ELR (cell line): ENCODE data around the gene MARCHF2.
A peak's percentile ranks its signal among the peaks of the same experiment; 100 is the strongest.
"Not testable (repeated sequence)": the region's sequence is repeated elsewhere in the genome, so short reads cannot be mapped to it uniquely, and the experiment has no call there.

Experiments
- DNase-seq: peaks from one replicate; pipeline ENCODE4 v3.0.0-alpha.2; 2015; ENCODE audit warnings: low read depth

Gene MARCHF2

GRCh38 chr19:8410718-8411117 lies 2.4 kb upstream of the MARCHF2 start:
- not testable (repeated sequence) for DNase-seq

- no peak for DNase-seq
Observed at GRCh38 chr19:8413629-8413995, 507 bp downstream of the MARCHF2 start.

DNA sequence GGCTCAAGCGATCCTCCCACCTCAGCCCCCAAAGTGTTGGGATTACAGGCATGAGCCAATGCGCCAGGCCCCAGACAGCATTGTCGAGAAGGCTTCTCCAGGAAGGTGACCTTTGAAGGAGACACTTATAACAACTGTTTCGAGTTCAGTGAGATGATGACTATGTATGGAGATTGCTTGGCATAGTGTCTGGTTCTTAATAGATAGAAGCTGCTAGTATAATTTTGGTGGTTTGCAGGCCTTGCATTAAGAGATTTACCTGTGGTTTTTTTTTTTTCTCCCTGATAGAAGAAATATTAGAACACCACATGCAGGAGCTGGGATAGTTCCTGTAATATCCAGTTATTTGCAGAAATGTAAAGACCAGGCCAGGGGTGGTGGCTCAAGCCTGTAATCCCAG lies 3.7 kb downstream of the MARCHF2 start:
- DNase-seq: no peak

DNA sequence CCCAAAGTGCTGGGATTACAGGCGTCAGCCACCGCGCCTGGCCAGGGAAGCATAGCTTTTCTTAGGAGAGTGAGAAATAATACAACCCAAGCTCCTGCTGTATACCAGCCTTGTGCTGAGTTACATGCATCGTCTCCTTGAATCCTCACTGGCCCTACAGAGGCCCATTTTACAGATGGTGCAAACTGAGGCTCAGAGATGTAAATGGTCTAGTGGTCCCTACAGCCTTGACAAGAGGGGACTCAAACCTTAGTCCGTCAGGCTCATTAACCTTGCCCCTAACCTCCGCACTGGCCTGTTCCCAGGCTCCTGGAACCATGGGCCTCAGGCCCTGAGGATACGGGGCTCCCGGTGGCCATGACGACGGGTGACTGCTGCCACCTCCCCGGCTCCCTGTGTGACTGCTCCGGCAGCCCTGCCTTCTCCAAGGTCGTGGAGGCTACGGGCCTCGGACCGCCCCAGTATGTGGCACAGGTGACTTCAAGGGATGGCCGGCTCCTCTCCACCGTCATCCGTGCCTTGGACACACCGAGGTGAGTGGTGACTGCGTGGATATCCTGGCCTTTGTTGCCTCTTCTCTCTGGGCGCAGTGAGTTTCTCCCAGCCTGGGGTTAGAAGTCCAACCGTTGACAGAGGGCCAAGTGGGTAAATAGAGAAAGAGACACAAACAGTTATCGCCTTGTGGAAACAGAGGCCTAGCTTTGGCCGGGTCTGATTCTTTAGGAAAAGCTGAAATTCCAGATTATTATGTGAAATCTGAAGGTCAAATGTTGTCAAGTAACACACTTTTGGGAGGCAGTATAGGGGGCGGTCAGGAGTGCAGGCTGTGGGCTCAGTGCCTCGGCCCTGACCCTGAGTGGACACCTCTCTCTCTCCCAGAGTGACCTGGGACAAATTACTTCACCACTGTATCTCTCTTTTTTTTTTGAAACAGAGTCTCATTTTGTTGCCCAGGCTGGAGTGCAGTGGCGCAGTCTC lies 8.7 kb downstream of the MARCHF2 start:
- no peak for DNase-seq

DNA sequence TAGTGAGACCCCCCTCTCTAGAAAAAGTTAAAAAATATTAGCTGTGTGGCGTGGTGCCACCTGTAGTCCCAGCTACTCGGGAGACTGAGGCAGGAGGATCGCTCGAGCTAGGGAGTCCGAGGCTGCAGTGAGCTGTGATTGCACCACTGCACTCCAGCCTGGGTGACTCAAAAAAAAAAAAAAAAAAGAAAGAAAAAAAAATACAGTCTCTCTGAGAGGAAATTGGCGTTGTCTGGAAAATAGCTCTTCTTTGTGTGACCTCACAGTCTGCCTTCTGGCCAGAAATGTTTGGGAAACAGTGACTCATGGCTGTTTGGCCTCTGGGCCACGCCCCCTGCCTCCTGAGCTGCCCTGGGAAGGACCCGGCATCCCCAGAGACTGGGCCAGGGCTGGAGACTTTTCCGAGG lies 10.7 kb downstream of the MARCHF2 start:
- peak; percentile 99 for DNase-seq

- not testable (repeated sequence) for DNase-seq
Observed at GRCh38 chr19:8425331-8425730, 12.2 kb downstream of the MARCHF2 start.

DNA sequence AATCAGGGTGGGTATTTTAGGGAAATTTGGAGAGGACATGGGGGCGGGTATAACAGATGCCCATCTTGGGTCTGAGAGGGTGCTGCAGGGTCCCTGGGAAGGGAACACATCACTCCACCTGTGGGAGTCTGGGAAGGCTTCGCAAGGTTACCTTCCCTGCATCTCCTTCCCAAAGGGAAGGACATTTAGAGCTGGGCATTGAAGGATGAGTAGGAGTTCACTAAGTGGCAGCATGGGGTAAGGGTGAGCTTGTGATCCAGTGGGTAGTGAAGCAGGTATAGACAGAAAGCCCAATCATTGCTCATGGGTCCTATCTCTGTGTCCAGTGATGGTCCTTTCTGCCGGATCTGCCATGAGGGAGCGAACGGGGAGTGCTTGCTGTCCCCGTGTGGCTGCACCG lies 13.2 kb downstream of the MARCHF2 start:
- DNase-seq: no peak

GRCh38 chr19:8429044-8429443 lies 15.9 kb downstream of the MARCHF2 start:
- DNase-seq: no peak

GRCh38 chr19:8429826-8430225 lies 16.7 kb downstream of the MARCHF2 start:
- DNase-seq: no peak

GRCh38 chr19:8430650-8431049 lies 17.5 kb downstream of the MARCHF2 start:
- no peak for DNase-seq

DNA sequence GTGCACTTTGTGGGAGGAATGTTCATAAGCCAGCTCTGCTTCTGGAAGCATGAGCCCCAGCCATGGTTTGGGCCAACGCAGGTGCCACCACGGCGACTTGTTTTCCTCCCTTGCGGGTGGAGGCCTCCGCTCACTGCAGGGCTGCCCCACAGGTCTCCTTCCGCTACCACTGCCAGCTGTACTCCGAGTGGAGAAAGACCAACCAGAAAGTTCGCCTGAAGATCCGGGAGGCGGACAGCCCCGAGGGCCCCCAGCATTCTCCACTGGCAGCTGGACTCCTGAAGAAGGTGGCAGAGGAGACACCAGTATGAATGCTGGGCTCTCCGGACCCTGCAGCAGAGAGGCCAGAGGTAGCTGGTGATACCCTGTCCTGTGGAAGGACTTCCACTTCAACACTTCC lies 25.1 kb downstream of the MARCHF2 start:
- no peak for DNase-seq

GRCh38 chr19:8441725-8442544 lies 28.8 kb downstream of the MARCHF2 start:
- no peak for DNase-seq

DNA sequence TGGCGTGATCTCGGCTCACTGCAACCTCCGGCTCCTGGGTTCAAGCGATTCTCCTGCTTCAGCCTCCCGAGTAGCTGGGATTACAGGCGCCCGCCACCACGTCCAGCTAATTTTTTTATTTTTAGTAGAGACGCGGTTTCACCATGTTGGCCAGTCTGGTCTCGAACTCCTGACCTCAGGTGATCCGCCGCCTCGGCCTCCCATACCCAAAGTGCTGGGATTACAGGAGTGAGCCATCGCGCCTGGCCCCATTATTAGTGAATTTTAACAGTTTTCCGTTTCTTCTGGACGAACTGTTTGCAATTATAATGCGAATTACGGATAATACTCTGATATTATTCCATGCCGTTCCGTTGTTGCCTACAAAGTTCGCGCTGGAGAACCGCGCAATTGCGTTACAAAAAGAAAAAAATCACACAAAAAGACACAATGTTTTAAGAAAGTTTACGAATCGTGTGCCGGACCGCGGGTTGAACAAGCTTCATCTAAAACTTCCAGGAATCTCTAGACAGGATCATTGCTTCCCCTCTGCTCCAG lies 31.1 kb downstream of the MARCHF2 start:
- not testable (repeated sequence) for DNase-seq

DNA sequence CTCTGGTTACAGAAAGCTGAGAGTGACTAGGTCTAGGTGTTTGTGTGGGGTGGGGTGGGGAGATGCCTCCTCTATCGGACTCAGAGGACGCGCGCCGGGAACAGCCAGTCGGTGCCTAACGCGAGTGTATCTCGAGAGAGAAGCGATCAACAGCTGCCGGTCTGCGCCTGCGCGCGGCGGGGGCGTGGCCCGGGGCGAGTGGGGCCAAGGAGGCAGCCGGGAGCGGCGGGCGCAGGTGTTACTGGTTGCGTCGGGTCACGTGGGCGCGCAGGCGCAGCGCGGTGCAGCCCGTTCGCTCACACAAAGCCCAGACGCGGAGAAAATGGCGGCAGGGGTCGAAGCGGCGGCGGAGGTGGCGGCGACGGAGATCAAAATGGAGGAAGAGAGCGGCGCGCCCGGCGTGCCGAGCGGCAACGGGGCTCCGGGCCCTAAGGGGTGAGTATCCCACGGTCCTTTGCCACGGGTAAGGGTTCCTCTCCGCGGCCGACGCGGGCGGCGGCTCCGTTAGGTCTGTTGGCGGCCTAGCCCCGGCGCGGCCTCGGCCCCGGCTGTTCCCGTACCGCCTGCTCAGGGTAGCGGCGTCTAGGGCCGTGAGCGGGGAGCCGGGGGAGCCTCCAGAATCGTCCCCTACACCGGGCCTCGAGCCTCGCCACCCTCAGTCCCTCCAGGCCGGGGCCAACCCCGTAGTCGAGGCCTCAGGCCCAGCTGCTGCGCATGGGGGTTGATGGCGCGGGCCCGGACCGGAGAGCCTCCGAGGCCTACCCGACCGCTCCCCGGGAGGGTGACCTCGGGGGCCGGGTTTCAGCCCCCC lies 31.8 kb downstream of the MARCHF2 start, which contains the start of gene HNRNPM:
HNRNPM (plus strand) TSS at position 299 of the 811 bp plus-strand sequence; CDS start at position 323, 24 bp downstream.
- peak; percentile 97 for DNase-seq

GRCh38 chr19:8445488-8446001 lies 32.4 kb downstream of the MARCHF2 start:
- DNase-seq: peak; percentile 71

- peak; percentile 32 for DNase-seq
Observed at GRCh38 chr19:8446061-8446709, 33.1 kb downstream of the MARCHF2 start.

DNA sequence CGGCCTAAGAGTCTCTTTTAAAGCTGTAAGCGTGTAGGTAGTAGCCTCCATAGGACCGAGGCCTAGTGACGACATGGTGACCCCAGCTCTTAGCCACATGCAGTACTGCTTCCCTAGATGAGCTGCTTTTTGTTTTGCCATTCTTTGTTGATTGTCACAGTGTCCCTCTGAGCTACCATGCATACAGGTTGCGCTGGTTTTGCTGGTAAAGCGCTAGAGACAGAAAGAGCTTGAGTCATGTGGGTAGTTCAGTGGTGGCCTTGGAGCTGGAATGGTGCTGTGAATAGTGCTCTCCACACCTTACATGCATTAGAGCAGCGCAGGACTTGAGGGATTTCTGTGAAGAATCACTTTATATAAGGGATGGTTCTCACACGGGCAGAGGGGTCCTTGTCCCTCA lies 36.7 kb downstream of the MARCHF2 start:
- no peak for DNase-seq

- DNase-seq: no peak
Observed at GRCh38 chr19:8451377-8451776, 38.3 kb downstream of the MARCHF2 start.

DNA sequence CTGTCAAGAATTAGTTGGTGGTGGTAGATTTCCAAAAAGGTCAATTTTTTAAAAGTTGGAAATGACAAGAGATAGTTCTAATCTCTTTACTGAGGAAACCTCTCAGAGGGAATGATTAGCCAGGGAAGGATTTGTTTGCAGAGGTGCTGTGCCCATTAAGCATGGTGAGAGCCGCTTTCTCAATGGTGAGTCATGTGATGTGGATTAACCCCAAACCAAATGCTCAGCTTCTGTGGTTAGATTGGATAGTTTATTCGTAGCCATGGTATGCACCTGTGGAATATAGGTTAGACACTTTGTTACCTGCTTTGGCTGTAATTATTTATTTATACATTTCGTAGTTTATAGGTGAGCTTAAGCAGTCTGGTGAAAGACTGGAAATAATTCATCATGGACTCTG lies 38.8 kb downstream of the MARCHF2 start:
- peak; percentile 80 for DNase-seq

GRCh38 chr19:8452446-8453123 lies 39.5 kb downstream of the MARCHF2 start:
- no peak for DNase-seq
